ENCODE data around the gene UTY.

The UTY gene

DNA sequence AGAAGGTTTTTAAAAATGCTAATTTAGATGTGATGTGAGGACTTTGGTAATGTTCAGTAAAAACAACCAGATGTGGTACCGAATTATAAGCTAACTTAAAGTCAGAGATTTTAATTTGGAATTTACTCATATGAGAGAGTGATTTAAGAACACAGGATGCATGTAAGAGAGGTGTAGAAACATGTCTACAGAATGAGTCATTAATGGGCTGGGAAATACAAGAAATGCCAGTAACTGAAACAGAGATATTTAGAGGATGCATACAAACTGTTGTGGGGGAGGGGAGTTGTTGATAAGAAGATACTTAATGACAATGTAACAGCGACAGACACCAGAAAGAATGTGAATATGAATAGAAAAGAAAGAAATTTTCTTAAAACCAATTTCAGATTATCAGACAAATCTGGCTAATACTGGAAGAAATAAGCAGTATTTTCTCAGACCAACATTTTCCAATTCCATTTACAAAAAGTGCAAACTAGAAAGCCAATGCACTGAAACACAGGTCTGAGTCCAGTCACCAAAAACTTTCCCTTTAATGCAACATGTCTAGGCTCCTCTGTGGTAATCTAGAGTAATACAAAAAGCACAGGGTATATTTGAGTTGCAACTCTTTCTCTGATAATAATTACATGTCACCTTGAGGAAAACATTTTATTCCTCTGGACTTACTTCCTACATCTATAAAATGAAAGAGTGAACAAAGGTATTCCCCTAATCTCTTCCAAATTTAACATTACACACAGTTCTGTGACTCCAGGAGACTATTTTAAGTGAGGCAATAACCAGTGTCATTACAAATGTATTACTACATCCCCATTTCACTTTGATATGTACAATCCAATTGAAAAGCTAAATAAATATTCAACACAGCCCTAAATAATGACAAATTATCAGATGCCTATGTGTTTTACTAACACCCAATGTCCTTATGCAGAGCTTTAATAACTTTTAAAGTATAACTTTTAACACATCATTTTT, 117.9 kb downstream of the UTY start:
- H3K4me1 ChIP-seq (ENCODE audit: control insufficient read depth, insufficient read depth, low read length, poor library complexity, severe bottlenecking): no peaks in the 10 kb centered on the region
- no peak for DNase-seq
- no peaks in the 10 kb centered on the region for H3K9me3 ChIP-seq (ENCODE audit: control insufficient read depth, low read length)
- no peak overlapping the region for H3K27ac ChIP-seq (ENCODE audit: insufficient read depth, low read length, poor library complexity, severe bottlenecking)
- H3K36me3 ChIP-seq (ENCODE audit: control insufficient read depth, insufficient read depth, low read length): no peaks in the 10 kb centered on the region
- H3K4me3 ChIP-seq (ENCODE audit: insufficient read depth, low read depth, low read length, poor library complexity, severe bottlenecking): no peak overlapping the region
- H3K27me3 ChIP-seq (replicated peaks; ENCODE audit: control insufficient read depth, insufficient read depth, low read length, poor library complexity, severe bottlenecking): no peaks in the 10 kb centered on the region

DNA sequence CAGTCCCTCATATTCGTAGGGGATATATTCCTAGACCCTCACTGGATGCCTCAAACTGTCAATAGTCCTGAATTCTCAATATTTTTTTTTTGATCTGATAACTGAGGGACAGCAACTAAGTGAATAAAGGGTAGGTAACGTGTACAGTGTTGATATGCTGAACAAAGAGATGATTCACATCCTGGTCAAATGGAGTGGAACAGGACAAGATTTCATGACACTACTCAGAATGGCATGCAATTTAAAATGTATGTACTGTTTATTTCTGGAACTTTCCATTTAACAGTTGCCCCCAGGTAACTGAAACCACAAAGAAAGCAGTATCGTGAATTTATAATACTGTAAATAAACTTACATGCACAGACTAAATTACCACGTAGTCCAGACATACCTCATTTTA, 128.4 kb downstream of the UTY start:
- Histone ChIP-seq H3K4me1 (ENCODE audit: control insufficient read depth, insufficient read depth, low read length, poor library complexity, severe bottlenecking) (no peaks in the 10 kb centered on the region), H3K4me3 (ENCODE audit: insufficient read depth, low read depth, low read length, poor library complexity, severe bottlenecking) (no peak overlapping the region), H3K36me3 (ENCODE audit: control insufficient read depth, insufficient read depth, low read length) (no peaks in the 10 kb centered on the region), H3K27me3 (replicated peaks; ENCODE audit: control insufficient read depth, insufficient read depth, low read length, poor library complexity, severe bottlenecking) (no peaks in the 10 kb centered on the region), H3K27ac (ENCODE audit: insufficient read depth, low read length, poor library complexity, severe bottlenecking) (no peak overlapping the region), H3K9me3 (ENCODE audit: control insufficient read depth, low read length) (no peaks in the 10 kb centered on the region)
- DNase-seq: no peak

GRCh38 chrY:13347106-13347505, 132.7 kb downstream of the UTY start:
- no peaks in the 10 kb centered on the region for H3K36me3 ChIP-seq (ENCODE audit: control insufficient read depth, insufficient read depth, low read length)
- H3K9me3 ChIP-seq (ENCODE audit: control insufficient read depth, low read length): no peaks in the 10 kb centered on the region
- no peak overlapping the region for H3K27ac ChIP-seq (ENCODE audit: insufficient read depth, low read length, poor library complexity, severe bottlenecking)
- H3K4me1 ChIP-seq (ENCODE audit: control insufficient read depth, insufficient read depth, low read length, poor library complexity, severe bottlenecking): no peaks in the 10 kb centered on the region
- no peak for DNase-seq
- H3K27me3 ChIP-seq (replicated peaks; ENCODE audit: control insufficient read depth, insufficient read depth, low read length, poor library complexity, severe bottlenecking): no peaks in the 10 kb centered on the region
- no peak overlapping the region for H3K4me3 ChIP-seq (ENCODE audit: insufficient read depth, low read depth, low read length, poor library complexity, severe bottlenecking)

DNA sequence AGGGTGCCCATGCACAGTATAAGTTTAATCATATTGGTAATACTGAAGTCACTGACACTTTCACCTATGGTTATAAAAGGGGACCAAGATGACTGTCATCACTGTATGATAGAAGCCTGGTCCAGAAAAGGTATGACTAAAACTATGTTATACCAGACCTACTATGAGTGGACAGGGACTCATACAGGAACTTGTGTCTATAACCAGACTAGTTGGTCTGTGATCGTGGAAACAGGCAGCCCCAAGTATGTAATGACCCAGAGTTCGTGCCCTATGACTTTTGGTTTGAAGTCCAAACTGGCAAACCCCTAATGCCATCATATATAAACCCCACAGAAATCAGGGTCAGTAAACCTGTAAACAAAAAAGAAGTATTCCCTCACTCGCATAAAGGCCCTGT, 134.3 kb downstream of the UTY start:
- Histone ChIP-seq H3K27ac (ENCODE audit: insufficient read depth, low read length, poor library complexity, severe bottlenecking) (no peak overlapping the region), H3K4me1 (ENCODE audit: control insufficient read depth, insufficient read depth, low read length, poor library complexity, severe bottlenecking) (no peaks in the 10 kb centered on the region), H3K27me3 (replicated peaks; ENCODE audit: control insufficient read depth, insufficient read depth, low read length, poor library complexity, severe bottlenecking) (no peaks in the 10 kb centered on the region), H3K4me3 (ENCODE audit: insufficient read depth, low read depth, low read length, poor library complexity, severe bottlenecking) (no peak overlapping the region), H3K9me3 (ENCODE audit: control insufficient read depth, low read length) (no peaks in the 10 kb centered on the region), H3K36me3 (ENCODE audit: control insufficient read depth, insufficient read depth, low read length) (no peaks in the 10 kb centered on the region)
- DNase-seq: no peak

DNA sequence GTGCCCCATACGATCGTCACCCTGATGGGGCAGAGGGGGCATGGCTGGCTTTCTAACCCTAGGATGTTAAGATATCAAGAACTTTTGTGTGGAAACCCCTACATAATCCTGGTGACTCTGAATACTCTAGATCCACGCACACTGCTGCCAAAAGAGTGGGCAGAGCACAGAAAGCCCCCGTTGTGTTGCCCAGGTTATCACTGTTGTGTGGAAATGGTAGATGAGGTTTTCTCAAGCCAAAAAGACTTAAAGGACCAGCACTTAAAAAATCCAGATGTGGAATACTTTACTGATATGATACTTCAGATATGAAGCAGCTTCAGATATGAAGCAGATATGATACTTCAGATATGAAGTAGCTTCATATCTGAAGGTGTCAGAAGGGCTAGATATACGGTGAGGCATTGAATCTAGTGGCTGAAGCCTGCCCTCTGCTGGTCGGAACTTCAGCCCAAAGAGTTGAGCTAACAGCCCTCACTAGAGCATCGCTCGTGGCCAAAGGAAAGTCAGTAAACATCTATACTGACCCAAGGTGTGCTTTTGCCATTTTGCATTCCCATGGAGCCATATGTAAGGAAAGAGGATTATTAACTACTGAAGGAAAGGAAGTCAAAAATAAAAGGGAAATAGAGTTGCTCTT, 136.4 kb downstream of the UTY start:
- DNase-seq: peak in 1 of 3 donors; percentile 8
- Histone ChIP-seq H3K4me1 (ENCODE audit: control insufficient read depth, insufficient read depth, low read length, poor library complexity, severe bottlenecking) (no peaks in the 10 kb centered on the region), H3K4me3 (ENCODE audit: insufficient read depth, low read depth, low read length, poor library complexity, severe bottlenecking) (no peak overlapping the region), H3K36me3 (ENCODE audit: control insufficient read depth, insufficient read depth, low read length) (no peaks in the 10 kb centered on the region), H3K27me3 (replicated peaks; ENCODE audit: control insufficient read depth, insufficient read depth, low read length, poor library complexity, severe bottlenecking) (no peaks in the 10 kb centered on the region), H3K27ac (ENCODE audit: insufficient read depth, low read length, poor library complexity, severe bottlenecking) (no peak overlapping the region), H3K9me3 (ENCODE audit: control insufficient read depth, low read length) (no peaks in the 10 kb centered on the region)

DNA sequence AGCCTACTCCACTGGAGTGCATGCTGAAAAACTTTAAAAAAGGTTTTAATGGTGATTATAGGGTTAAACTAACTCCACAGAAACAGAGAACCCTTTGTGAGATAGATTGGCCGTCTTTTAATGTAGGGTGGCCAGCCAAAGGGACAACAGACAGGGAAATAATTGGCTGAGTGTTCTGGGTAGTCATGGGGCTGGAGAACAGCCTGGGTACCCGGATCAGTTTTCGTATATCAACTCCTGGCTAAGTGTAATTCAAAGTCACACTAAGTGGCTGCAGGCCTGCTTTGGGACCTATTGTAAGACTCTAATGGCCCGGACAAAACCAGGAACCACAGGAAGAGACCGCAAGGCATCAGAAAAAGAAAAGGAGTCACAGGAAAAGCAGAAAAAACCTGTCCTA, 139.9 kb downstream of the UTY start:
- no peak for DNase-seq
- H3K27ac ChIP-seq (ENCODE audit: insufficient read depth, low read length, poor library complexity, severe bottlenecking): no peak overlapping the region
- no peaks in the 10 kb centered on the region for H3K27me3 ChIP-seq (replicated peaks; ENCODE audit: control insufficient read depth, insufficient read depth, low read length, poor library complexity, severe bottlenecking)
- no peaks in the 10 kb centered on the region for H3K9me3 ChIP-seq (ENCODE audit: control insufficient read depth, low read length)
- no peak overlapping the region for H3K4me3 ChIP-seq (ENCODE audit: insufficient read depth, low read depth, low read length, poor library complexity, severe bottlenecking)
- H3K36me3 ChIP-seq (ENCODE audit: control insufficient read depth, insufficient read depth, low read length): no peaks in the 10 kb centered on the region
- no peaks in the 10 kb centered on the region for H3K4me1 ChIP-seq (ENCODE audit: control insufficient read depth, insufficient read depth, low read length, poor library complexity, severe bottlenecking)

DNA sequence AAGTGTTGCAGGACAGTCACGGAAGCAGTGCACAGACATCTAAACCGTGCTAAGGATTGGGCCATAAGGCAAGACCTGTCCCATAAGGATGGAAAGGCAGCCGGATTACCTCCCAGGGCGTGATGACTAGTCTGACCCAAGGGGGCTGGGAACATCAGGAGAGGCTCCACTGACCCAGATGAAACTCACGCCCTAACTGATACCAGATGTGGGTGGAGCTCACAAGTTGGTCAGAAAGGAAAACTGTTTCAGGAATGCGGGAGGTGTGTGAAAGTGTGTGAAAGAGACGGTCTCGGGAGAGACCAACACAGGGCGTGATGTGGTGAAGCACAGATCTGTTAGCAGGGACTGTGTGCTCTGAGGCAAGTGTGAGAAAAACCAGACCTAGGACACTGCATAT, 140.5 kb downstream of the UTY start:
- Histone ChIP-seq H3K36me3 (ENCODE audit: control insufficient read depth, insufficient read depth, low read length) (no peaks in the 10 kb centered on the region), H3K27me3 (replicated peaks; ENCODE audit: control insufficient read depth, insufficient read depth, low read length, poor library complexity, severe bottlenecking) (no peaks in the 10 kb centered on the region), H3K27ac (ENCODE audit: insufficient read depth, low read length, poor library complexity, severe bottlenecking) (no peak overlapping the region), H3K4me3 (ENCODE audit: insufficient read depth, low read depth, low read length, poor library complexity, severe bottlenecking) (no peak overlapping the region), H3K9me3 (ENCODE audit: control insufficient read depth, low read length) (no peaks in the 10 kb centered on the region), H3K4me1 (ENCODE audit: control insufficient read depth, insufficient read depth, low read length, poor library complexity, severe bottlenecking) (no peaks in the 10 kb centered on the region)
- no peak for DNase-seq

GRCh38 chrY:13338711-13339110, 141.1 kb downstream of the UTY start:
- H3K4me1 ChIP-seq (ENCODE audit: control insufficient read depth, insufficient read depth, low read length, poor library complexity, severe bottlenecking): no peaks in the 10 kb centered on the region

GRCh38 chrY:13337934-13338333, 141.9 kb downstream of the UTY start:
- DNase-seq: no peak
- Histone ChIP-seq H3K27ac (ENCODE audit: insufficient read depth, low read length, poor library complexity, severe bottlenecking) (no peak overlapping the region), H3K9me3 (ENCODE audit: control insufficient read depth, low read length) (no peaks in the 10 kb centered on the region), H3K36me3 (ENCODE audit: control insufficient read depth, insufficient read depth, low read length) (no peaks in the 10 kb centered on the region), H3K4me3 (ENCODE audit: insufficient read depth, low read depth, low read length, poor library complexity, severe bottlenecking) (no peak overlapping the region), H3K4me1 (ENCODE audit: control insufficient read depth, insufficient read depth, low read length, poor library complexity, severe bottlenecking) (no peaks in the 10 kb centered on the region), H3K27me3 (replicated peaks; ENCODE audit: control insufficient read depth, insufficient read depth, low read length, poor library complexity, severe bottlenecking) (no peaks in the 10 kb centered on the region)

More at GRCh38 chrY:13338711-13339110, 141.1 kb downstream of the UTY start:
- H3K27me3 ChIP-seq (replicated peaks; ENCODE audit: control insufficient read depth, insufficient read depth, low read length, poor library complexity, severe bottlenecking): no peaks in the 10 kb centered on the region
- H3K36me3 ChIP-seq (ENCODE audit: control insufficient read depth, insufficient read depth, low read length): no peaks in the 10 kb centered on the region
- H3K4me3 ChIP-seq (ENCODE audit: insufficient read depth, low read depth, low read length, poor library complexity, severe bottlenecking): no peak overlapping the region
- H3K9me3 ChIP-seq (ENCODE audit: control insufficient read depth, low read length): no peaks in the 10 kb centered on the region
- no peak for DNase-seq
- H3K27ac ChIP-seq (ENCODE audit: insufficient read depth, low read length, poor library complexity, severe bottlenecking): no peak overlapping the region

DNA sequence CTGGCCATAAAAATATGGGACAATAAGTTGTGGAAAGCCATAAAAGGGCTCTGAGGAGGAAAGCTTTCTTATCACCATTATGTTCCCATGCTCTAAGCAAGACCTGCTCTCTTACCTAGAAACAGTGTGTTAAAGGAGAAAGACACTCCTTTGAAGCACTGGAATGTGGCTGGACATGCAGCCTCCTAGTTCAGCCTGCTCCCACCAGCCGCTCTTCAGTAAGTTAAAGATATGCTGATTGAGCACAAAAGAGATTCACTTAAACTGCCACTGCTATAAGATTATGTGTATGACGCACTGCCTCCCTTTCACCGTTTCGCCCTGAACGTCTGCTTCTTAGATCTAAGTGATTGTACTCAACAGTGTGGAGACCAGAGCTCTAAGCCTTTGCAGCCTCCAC, 146.0 kb downstream of the UTY start:
- H3K4me1 ChIP-seq (ENCODE audit: control insufficient read depth, insufficient read depth, low read length, poor library complexity, severe bottlenecking): no peaks in the 10 kb centered on the region
- H3K4me3 ChIP-seq (ENCODE audit: insufficient read depth, low read depth, low read length, poor library complexity, severe bottlenecking): no peak overlapping the region
- no peak for DNase-seq

More for the DNA sequence above, 146.0 kb downstream of the UTY start:
- Histone ChIP-seq H3K27ac (ENCODE audit: insufficient read depth, low read length, poor library complexity, severe bottlenecking) (no peak overlapping the region), H3K27me3 (replicated peaks; ENCODE audit: control insufficient read depth, insufficient read depth, low read length, poor library complexity, severe bottlenecking) (no peaks in the 10 kb centered on the region), H3K9me3 (ENCODE audit: control insufficient read depth, low read length) (no peaks in the 10 kb centered on the region), H3K36me3 (ENCODE audit: control insufficient read depth, insufficient read depth, low read length) (no peaks in the 10 kb centered on the region)

All from effector memory CD4-positive, alpha-beta T cell (primary cell).